ENCODE measurements around the gene P2RX7. TPM values are rescaled to one million over a fixed set of nuclear protein-coding genes. Genes with fewer than 3 reads are reported as not detected.
"Not testable (repeated sequence)": the region's sequence is repeated elsewhere in the genome, so short reads cannot be mapped to it uniquely, and the experiment has no call there.

P2RX7 gene
- total and polyA plus RNA-seq, 9 donors: 4.7 to 10.8 (median 6.9) TPM

GRCh38 chr12:121154793-121155375 is 22.2 kb downstream of the P2RX7 start:
- Histone ChIP-seq H3K27ac (no peak overlapping the region), H3K36me3 (no peaks in the 10 kb centered on the region), H3K27me3 (no peaks in the 10 kb centered on the region), H3K9me3 (peaks cover 0 to 3% of the 10 kb centered on the region in 2 donors), H3K4me1 (ENCODE audit: insufficient read depth) (no peaks in the 10 kb centered on the region), H3K4me3 (no peak overlapping the region)
- intact Hi-C loops (cut with DNase I): no loop called here
- no peak for TF ChIP-seq CTCF (IDR thresholded peaks at IDR 0.05)
- TF ChIP-seq EP300 (IDR thresholded peaks at IDR 0.05): no peak
- TF ChIP-seq POLR2A (IDR thresholded peaks at IDR 0.05): no peak
- 81 to 82% (median 82%) methylated on average over 14 of the region's 14 CpGs for WGBS, 3 donors
- no peak for DNase-seq

DNA sequence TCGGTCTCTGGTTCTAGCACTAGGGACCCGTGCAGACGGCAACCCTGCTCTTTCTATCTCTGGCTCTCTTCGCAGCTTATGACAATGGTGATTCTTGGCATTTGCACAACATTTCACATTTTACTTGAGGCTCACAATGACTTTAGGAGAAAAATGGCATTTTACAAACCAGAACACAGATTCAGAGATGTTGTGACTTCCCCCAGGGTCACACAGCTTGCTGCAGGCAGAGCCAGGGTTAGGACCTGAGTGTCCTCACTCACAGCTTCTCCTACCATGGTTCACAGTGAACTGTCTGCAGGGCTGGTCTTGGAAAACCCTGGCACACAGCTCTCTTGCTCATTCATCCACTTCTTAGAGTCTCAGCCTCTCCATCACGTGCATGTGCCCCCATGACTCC is 23.7 kb downstream of the P2RX7 start:
- DNase-seq: no peak
- intact Hi-C loops (cut with DNase I): no loop called here
- TF ChIP-seq POLR2A (IDR thresholded peaks at IDR 0.05): no peak
- TF ChIP-seq EP300 (IDR thresholded peaks at IDR 0.05): no peak
- no peak for TF ChIP-seq CTCF (IDR thresholded peaks at IDR 0.05)
- Histone ChIP-seq H3K4me3 (no peak overlapping the region), H3K9me3 (peaks cover 0 to 3% of the 10 kb centered on the region in 2 donors), H3K36me3 (no peaks in the 10 kb centered on the region), H3K27me3 (no peaks in the 10 kb centered on the region), H3K27ac (no peak overlapping the region), H3K4me1 (ENCODE audit: insufficient read depth) (no peaks in the 10 kb centered on the region)
- WGBS, 3 donors: 73 to 92% (median 89%) methylated on average over 5 of the region's 5 CpGs

DNA sequence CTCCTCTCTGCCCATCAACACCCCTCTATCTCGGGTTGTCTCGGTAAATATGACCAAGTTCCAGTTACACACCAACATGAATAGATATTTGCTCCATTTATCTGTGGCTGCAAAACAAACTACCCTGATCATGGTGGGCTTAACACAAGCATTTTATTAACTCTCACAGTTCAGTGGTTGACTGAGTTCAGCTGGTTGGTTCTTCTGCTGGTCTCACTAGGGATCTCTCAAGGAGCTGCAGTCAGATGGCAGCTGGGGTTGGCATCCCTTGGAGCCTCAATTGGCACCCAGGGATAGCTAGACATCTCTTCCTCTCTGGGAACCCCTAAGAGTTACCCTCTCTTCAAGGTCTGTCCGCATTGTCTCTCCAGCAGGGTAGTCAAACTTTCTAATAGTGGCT is 25.4 kb downstream of the P2RX7 start:
- no peaks in the 10 kb centered on the region for H3K4me1 ChIP-seq (ENCODE audit: insufficient read depth)
- H3K9me3 ChIP-seq: peaks cover 0 to 3% of the 10 kb centered on the region in 2 donors
- H3K36me3 ChIP-seq: no peaks in the 10 kb centered on the region
- no peak overlapping the region for H3K4me3 ChIP-seq
- TF ChIP-seq EP300 (IDR thresholded peaks at IDR 0.05): no peak
- TF ChIP-seq POLR2A (IDR thresholded peaks at IDR 0.05): no peak
- no peak for TF ChIP-seq CTCF (IDR thresholded peaks at IDR 0.05)
- 94 to 98% (median 95%) methylated on average over 3 of the region's 3 CpGs for WGBS, 3 donors
- no peak for DNase-seq
- no peaks in the 10 kb centered on the region for H3K27me3 ChIP-seq
- intact Hi-C loops (cut with DNase I): no loop called here
- H3K27ac ChIP-seq: no peak overlapping the region

DNA sequence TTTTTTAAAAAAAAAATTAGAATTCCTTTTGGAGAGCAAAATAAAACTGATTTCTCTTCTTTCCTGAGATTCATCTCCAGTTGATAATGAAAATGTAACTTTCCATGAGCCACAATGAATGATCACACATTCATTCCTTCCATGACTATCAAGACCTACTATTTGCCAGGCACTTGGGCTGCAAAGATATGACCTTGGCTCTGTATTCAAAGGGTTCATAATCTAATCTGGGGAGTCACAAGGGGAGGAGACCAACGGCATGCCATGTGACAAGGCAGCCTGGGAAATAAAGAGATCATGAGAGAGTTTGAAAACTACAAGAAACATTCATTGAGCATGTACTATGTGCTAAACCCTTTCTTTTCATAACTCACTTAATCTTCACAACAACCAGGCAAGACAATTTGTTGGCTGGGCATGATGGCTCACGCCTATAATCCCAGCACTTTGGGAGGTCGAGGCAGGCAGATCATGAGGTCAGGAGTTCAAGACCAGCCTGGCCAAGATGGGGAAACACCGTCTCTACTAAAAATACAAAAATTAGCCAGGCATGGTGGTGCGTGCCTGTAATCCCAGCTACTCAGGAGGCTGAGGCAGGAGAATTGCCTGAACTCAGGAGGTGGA is 26.2 kb downstream of the P2RX7 start:
- DNase-seq; H3K27me3 ChIP-seq; H3K27ac ChIP-seq; H3K4me1 ChIP-seq (ENCODE audit: insufficient read depth); H3K4me3 ChIP-seq; intact Hi-C loops (cut with DNase I); H3K36me3 ChIP-seq; H3K9me3 ChIP-seq: not testable (repeated sequence)
- 69 to 80% (median 78%) methylated on average over 5 of the region's 5 CpGs for WGBS, 3 donors

Data from ovary (tissue), 9 donors.